Activated naive CD4-positive, alpha-beta T cell treated with anti-CD3 and anti-CD28 coated beads, Interleukin-2, amount 10 ng/mL, durations not matched to agents 7 days and 5 days (primary cell): ENCODE data around the gene HAO2.

ENCODE experiments used
- CTCF ChIA-PET: fragments of 350-600 bp; sonication (Branson Sonifier 250); formaldehyde crosslinking; loops from one replicate; lab custom pipeline; 2021; ENCODE audit warnings: antibody characterized with exemption; lab: Charles Lee
- DNase-seq: peaks from one replicate; pipeline ENCODE4 v3.0.0-alpha.2; 2020
- H3K27ac Mint-ChIP-seq: one replicate; pipeline ENCODE4 v1.8.0; 2021; ENCODE audit warnings: mild to moderate bottlenecking, moderate library complexity, mixed read lengths
- H3K27me3 Mint-ChIP-seq: one replicate; pipeline ENCODE4 v1.8.0; 2021; ENCODE audit warnings: mild to moderate bottlenecking, mixed read lengths
- H3K36me3 Mint-ChIP-seq: one replicate; pipeline ENCODE4 v1.8.0; 2021; ENCODE audit warnings: mixed read lengths
- H3K4me1 Mint-ChIP-seq: one replicate; pipeline ENCODE4 v1.8.0; 2021; ENCODE audit warnings: mixed read lengths
- H3K4me3 Mint-ChIP-seq: one replicate; pipeline ENCODE4 v1.8.0; 2021; ENCODE audit warnings: mild to moderate bottlenecking, moderate library complexity, mixed read lengths
- H3K9me3 Mint-ChIP-seq: one replicate; pipeline ENCODE4 v1.8.0; 2021; ENCODE audit warnings: mixed read lengths

Gene HAO2

GRCh38 chr1:119379117-119379516 is 10.5 kb downstream of the HAO2 start:
- H3K36me3 Mint-ChIP-seq: no peaks in the 10 kb centered on the region
- CTCF ChIA-PET: no interaction called here
- no peaks in the 10 kb centered on the region for H3K9me3 Mint-ChIP-seq
- no peak overlapping the region for H3K4me3 Mint-ChIP-seq
- no peak for DNase-seq
- H3K4me1 Mint-ChIP-seq: no peaks in the 10 kb centered on the region
- no peak overlapping the region for H3K27ac Mint-ChIP-seq
- H3K27me3 Mint-ChIP-seq: peaks cover 5% of the 10 kb centered on the region

- no peak for DNase-seq
- H3K27ac Mint-ChIP-seq: no peak overlapping the region
- CTCF ChIA-PET: interaction anchor here (0.7 kb wide), 1 partner anchor 14 kb away, joined by 3 read pairs; no protein-coding TSS in a partner anchor
- H3K36me3 Mint-ChIP-seq: no peaks in the 10 kb centered on the region
- H3K27me3 Mint-ChIP-seq: peaks cover 3% of the 10 kb centered on the region
- H3K9me3 Mint-ChIP-seq: no peaks in the 10 kb centered on the region
- no peak overlapping the region for H3K4me3 Mint-ChIP-seq
- H3K4me1 Mint-ChIP-seq: no peaks in the 10 kb centered on the region
These were observed 11.7 kb downstream of the HAO2 start for GRCh38 chr1:119380304-119380703.

- Mint-ChIP-seq H3K27me3 (peaks cover 3% of the 10 kb centered on the region), H3K4me3 (no peak overlapping the region), H3K36me3 (no peaks in the 10 kb centered on the region), H3K27ac (no peak overlapping the region), H3K9me3 (no peaks in the 10 kb centered on the region), H3K4me1 (no peaks in the 10 kb centered on the region)
- CTCF ChIA-PET: interaction anchor here (0.7 kb wide), 1 partner anchor 15 kb away, joined by 3 read pairs; no protein-coding TSS in a partner anchor
- no peak for DNase-seq
These were observed 12.5 kb downstream of the HAO2 start for GRCh38 chr1:119380983-119381662.

GRCh38 chr1:119384591-119384990 is 16.0 kb downstream of the HAO2 start:
- DNase-seq: no peak
- Mint-ChIP-seq H3K36me3 (no peaks in the 10 kb centered on the region), H3K4me3 (no peak overlapping the region), H3K9me3 (no peaks in the 10 kb centered on the region), H3K27ac (no peak overlapping the region), H3K27me3 (no peaks in the 10 kb centered on the region), H3K4me1 (no peaks in the 10 kb centered on the region)
- CTCF ChIA-PET: no interaction called here

- Mint-ChIP-seq H3K27ac (no peak overlapping the region), H3K36me3 (no peaks in the 10 kb centered on the region), H3K4me1 (no peaks in the 10 kb centered on the region), H3K4me3 (no peak overlapping the region), H3K9me3 (no peaks in the 10 kb centered on the region), H3K27me3 (no peaks in the 10 kb centered on the region)
- no peak for DNase-seq
- CTCF ChIA-PET: no interaction called here
These were observed 17.1 kb downstream of the HAO2 start for GRCh38 chr1:119385650-119386049.

- DNase-seq: no peak
- no peaks in the 10 kb centered on the region for H3K9me3 Mint-ChIP-seq
- CTCF ChIA-PET: no interaction called here
- H3K27ac Mint-ChIP-seq: no peak overlapping the region
- no peaks in the 10 kb centered on the region for H3K36me3 Mint-ChIP-seq
- no peaks in the 10 kb centered on the region for H3K4me1 Mint-ChIP-seq
- no peaks in the 10 kb centered on the region for H3K27me3 Mint-ChIP-seq
- H3K4me3 Mint-ChIP-seq: no peak overlapping the region
These were observed 19.3 kb downstream of the HAO2 start for GRCh38 chr1:119387858-119388257.

GRCh38 chr1:119388450-119388849 is 19.9 kb downstream of the HAO2 start:
- no peaks in the 10 kb centered on the region for H3K4me1 Mint-ChIP-seq
- no peak overlapping the region for H3K27ac Mint-ChIP-seq
- DNase-seq: no peak
- CTCF ChIA-PET: no interaction called here
- no peaks in the 10 kb centered on the region for H3K36me3 Mint-ChIP-seq
- H3K4me3 Mint-ChIP-seq: no peak overlapping the region
- no peaks in the 10 kb centered on the region for H3K27me3 Mint-ChIP-seq
- H3K9me3 Mint-ChIP-seq: no peaks in the 10 kb centered on the region

- Mint-ChIP-seq H3K36me3 (no peaks in the 10 kb centered on the region), H3K9me3 (no peaks in the 10 kb centered on the region), H3K27ac (no peak overlapping the region), H3K27me3 (no peaks in the 10 kb centered on the region), H3K4me3 (no peak overlapping the region), H3K4me1 (no peaks in the 10 kb centered on the region)
- CTCF ChIA-PET: no interaction called here
- DNase-seq: no peak
These were observed 21.9 kb downstream of the HAO2 start for GRCh38 chr1:119390526-119390925.

- no peak overlapping the region for H3K4me3 Mint-ChIP-seq
- H3K4me1 Mint-ChIP-seq: no peaks in the 10 kb centered on the region
- no peaks in the 10 kb centered on the region for H3K36me3 Mint-ChIP-seq
- no peak for DNase-seq
- H3K9me3 Mint-ChIP-seq: no peaks in the 10 kb centered on the region
- CTCF ChIA-PET: no interaction called here
- H3K27me3 Mint-ChIP-seq: no peaks in the 10 kb centered on the region
- H3K27ac Mint-ChIP-seq: no peak overlapping the region
These were observed 23.2 kb downstream of the HAO2 start for GRCh38 chr1:119391749-119392148.

- no peaks in the 10 kb centered on the region for H3K4me1 Mint-ChIP-seq
- DNase-seq: no peak
- CTCF ChIA-PET: no interaction called here
- no peak overlapping the region for H3K4me3 Mint-ChIP-seq
- H3K36me3 Mint-ChIP-seq: no peaks in the 10 kb centered on the region
- no peaks in the 10 kb centered on the region for H3K27me3 Mint-ChIP-seq
- H3K27ac Mint-ChIP-seq: no peak overlapping the region
- H3K9me3 Mint-ChIP-seq: no peaks in the 10 kb centered on the region
These were observed 25.5 kb downstream of the HAO2 start for GRCh38 chr1:119394085-119394484.

- Mint-ChIP-seq H3K4me3 (no peak overlapping the region), H3K4me1 (no peaks in the 10 kb centered on the region), H3K9me3 (no peaks in the 10 kb centered on the region), H3K27ac (no peak overlapping the region), H3K27me3 (no peaks in the 10 kb centered on the region), H3K36me3 (no peaks in the 10 kb centered on the region)
- CTCF ChIA-PET: no interaction called here
- DNase-seq: no peak
These were observed 28.4 kb downstream of the HAO2 start for GRCh38 chr1:119396982-119397381.

- Mint-ChIP-seq H3K9me3 (no peaks in the 10 kb centered on the region), H3K4me3 (no peak overlapping the region), H3K27ac (no peak overlapping the region), H3K4me1 (no peaks in the 10 kb centered on the region), H3K36me3 (no peaks in the 10 kb centered on the region), H3K27me3 (no peaks in the 10 kb centered on the region)
- CTCF ChIA-PET: no interaction called here
- no peak for DNase-seq
These were observed 29.4 kb downstream of the HAO2 start for GRCh38 chr1:119397986-119398385.

- no peaks in the 10 kb centered on the region for H3K27me3 Mint-ChIP-seq
- no peak overlapping the region for H3K27ac Mint-ChIP-seq
- no peak overlapping the region for H3K4me3 Mint-ChIP-seq
- H3K4me1 Mint-ChIP-seq: no peaks in the 10 kb centered on the region
- H3K36me3 Mint-ChIP-seq: no peaks in the 10 kb centered on the region
- no peaks in the 10 kb centered on the region for H3K9me3 Mint-ChIP-seq
- DNase-seq: no peak
- CTCF ChIA-PET: no interaction called here
These were observed 36.2 kb downstream of the HAO2 start for GRCh38 chr1:119404736-119405135.

GRCh38 chr1:119409731-119410130 is 41.1 kb downstream of the HAO2 start:
- CTCF ChIA-PET: no interaction called here
- Mint-ChIP-seq H3K27ac (no peak overlapping the region), H3K36me3 (no peaks in the 10 kb centered on the region), H3K9me3 (no peaks in the 10 kb centered on the region), H3K4me3 (no peak overlapping the region), H3K27me3 (no peaks in the 10 kb centered on the region), H3K4me1 (no peaks in the 10 kb centered on the region)
- DNase-seq: no peak

GRCh38 chr1:119410961-119411360 is 42.4 kb downstream of the HAO2 start:
- H3K27me3 Mint-ChIP-seq: peaks cover 4% of the 10 kb centered on the region
- DNase-seq: no peak
- no peaks in the 10 kb centered on the region for H3K9me3 Mint-ChIP-seq
- H3K4me3 Mint-ChIP-seq: no peak overlapping the region
- CTCF ChIA-PET: no interaction called here
- H3K36me3 Mint-ChIP-seq: no peaks in the 10 kb centered on the region
- H3K4me1 Mint-ChIP-seq: no peaks in the 10 kb centered on the region
- H3K27ac Mint-ChIP-seq: no peak overlapping the region
